GM21526 (cell line): ENCODE data around the gene PEX14.
"Not testable (repeated sequence)": the region's sequence is repeated elsewhere in the genome, so short reads cannot be mapped to it uniquely, and the experiment has no call there.

Source experiments
- ATAC-seq: cut with Tn5 transposase; IDR thresholded peaks from one replicate; pipeline ENCODE4 v1.9.1; 2021; ENCODE audit warnings: moderate library complexity; ENCODE audit not compliant: unreplicated experiment, low FRiP score

PEX14 gene

DNA sequence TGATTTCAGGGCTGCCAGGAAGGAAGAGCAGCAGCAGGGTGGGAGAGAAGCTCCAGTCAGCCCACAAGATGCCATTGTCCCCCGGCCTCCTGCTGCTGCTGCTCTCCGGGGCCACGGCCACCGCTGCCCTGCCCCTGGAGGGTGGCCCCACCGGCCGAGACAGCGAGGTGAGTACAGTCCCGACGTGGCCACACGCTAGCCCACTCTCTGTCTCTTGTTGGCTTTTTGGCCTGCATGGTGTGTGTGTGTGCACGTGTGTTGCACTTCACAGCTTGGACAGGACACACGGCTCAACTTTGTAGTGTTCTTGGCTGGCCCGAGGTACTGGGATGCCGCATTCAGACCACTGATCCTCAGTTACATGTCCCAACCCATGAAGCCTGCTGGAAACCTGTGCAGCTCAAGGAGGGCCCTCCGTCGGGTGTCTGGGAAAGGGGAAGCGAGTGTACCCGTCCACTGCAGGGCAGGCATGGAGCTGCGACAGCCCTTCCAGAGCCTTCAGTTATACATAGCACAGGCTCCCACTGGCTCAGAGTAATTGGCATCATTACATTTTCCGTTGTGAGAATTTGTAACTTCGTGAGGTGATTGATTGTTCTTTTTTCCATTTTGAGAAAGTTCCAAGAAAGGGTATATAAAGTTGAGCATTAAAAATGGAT lies 24.5 kb upstream of the PEX14 start:
- ATAC-seq = no peak

DNA sequence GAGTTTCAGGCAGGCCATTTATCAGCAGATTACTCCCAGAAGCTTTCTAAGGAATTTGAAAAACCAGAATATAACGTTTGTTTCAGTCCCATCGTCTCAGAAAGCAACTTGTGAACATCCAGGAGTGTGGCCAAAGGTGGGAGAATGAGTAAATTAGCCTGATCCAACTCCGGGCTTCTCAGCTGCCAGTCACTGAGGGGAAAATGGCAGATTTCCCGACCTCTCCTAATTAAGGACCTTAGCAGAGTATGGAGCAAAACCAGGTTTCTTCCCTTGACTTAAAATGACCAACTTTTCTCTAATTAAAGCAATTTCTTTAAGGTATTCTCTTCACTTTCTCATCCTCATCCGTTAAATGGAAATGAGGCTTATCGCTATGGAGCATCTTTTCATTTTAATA lies 23.9 kb upstream of the PEX14 start:
- no peak for ATAC-seq

GRCh38 chr1:10451287-10451686 lies 23.5 kb upstream of the PEX14 start:
- no peak for ATAC-seq

GRCh38 chr1:10456048-10456447 lies 18.7 kb upstream of the PEX14 start:
- no peak for ATAC-seq

- no peak for ATAC-seq
These were observed 18.1 kb upstream of the PEX14 start for GRCh38 chr1:10456661-10457060.

- ATAC-seq = not testable (repeated sequence)
These were observed 17.3 kb upstream of the PEX14 start for GRCh38 chr1:10457462-10457861.

DNA sequence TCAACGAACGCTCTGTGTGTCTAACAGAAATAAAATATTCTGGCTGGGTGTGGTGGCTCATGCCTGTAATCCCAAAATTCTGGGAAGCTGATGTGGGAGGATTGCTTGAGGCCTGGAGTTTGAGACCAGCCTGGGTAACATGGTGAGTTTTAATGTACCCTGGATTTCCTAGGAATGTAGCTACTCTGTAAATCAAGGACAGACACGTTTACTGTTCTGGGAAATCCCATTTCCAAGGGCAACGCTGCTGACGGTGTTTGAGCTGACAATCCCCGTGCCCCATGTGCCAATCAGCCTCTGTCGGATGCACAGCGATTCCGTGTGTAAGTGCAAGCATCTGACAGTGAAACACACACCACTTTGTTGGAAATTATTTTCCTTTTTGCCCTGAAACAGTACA lies 16.9 kb upstream of the PEX14 start:
- ATAC-seq = no peak

- no peak for ATAC-seq
These were observed 15.6 kb upstream of the PEX14 start for GRCh38 chr1:10459184-10459583.

DNA sequence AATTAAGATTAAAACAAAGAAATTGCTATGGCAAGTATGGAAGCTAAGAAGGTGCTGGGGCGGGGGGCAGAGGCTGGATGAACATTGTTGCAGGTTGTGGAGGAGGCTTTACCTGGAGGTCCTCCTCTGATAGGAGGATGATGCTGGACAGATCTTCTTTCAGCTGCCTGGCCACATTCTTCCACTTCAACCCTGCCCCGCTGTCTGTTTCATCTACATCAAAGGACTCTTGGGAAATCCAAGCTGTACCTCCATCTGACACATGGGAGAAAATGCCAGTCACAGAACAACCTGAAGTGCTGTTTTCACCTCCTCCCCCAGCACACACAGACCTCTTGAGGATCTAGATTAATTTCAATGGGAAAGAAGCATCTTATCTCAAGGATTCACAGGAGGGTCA lies 7.7 kb upstream of the PEX14 start:
- no peak for ATAC-seq

GRCh38 chr1:10470043-10470442 lies 4.7 kb upstream of the PEX14 start:
- no peak for ATAC-seq

DNA sequence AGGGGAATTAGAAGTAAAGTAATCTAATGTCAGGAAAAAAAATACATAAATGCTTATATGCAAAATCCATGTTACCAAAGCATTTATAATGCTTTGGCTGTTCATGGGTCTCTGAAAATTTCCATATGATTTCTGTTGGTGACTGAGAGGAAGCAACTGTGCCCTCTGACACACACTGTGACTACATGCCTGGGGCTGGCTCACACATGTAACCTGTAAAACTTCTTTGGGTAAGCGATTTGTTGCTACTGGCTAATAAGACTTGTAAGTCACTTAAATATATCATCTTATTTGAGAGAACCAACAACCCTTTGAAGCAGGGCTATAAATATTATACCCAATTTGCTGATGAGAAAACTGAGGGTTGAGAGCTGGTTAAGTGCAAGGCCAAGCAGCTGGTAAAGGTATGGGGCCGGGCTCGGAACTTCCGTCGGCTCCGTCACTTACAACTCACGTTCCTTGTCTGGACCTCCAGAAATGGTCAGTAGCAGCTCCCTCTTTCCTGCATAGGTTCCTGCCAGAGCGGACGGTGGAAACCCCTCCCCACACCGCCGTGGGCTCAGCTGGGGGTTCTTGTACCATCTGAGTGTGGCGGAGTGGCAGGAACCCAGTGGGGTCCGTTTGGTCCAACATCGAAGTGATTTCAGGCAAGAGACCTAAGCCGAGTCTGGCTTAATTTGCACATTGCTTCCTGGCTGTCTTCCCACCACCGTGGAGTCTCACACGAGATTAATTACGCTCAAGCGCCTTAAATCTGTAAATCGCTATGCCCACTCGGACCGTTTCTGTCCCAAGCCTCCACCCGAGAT lies 3.1 kb upstream of the PEX14 start:
- ATAC-seq = peak; percentile 5

DNA sequence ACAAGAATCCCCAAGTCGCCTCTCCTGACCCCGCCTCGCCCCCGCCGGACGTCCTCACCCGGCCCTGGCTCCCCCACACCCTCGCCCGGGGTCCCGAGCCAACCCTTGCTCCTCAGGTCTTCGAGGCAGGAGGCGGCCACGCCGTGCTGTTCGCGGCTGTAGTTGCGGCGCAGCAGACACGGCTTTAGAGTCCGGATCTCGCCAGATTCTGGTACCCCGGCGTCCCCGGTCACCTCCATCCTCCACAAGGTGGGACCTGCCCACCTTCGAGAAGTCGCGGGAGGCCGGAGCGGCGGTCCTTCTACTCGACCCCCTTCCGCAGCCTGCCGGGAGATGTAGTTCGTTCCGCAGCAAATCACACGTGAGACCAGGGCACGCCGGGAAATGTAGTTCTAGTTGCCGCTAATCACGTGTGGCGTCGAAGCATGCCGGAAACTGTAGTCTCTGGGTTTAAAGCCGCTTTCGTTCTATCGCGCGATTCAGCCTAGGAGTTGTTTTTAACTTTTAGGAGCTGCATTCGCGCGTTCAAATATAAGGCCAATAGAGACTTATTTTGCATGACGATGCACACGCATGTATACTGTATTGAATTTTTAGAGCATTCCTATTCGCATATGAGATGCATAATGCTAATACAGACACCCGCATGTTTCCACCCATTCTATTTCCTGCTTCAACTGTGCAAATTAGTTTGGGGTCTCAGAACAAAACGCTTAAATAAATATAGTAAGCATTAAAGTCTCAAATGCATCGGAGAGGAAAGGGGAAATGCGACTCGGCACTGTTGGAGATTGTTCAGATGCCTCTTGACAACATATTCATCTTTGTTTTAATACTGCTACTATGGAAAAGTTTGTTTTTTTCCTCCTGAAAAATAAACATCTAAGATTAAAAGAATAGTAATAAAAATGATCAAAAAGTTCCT lies 2.3 kb upstream of the PEX14 start, which contains the start of gene DFFA:
Gene DFFA (minus strand): TSS at position 310 of the 925 bp plus-strand sequence. CDS start 71 bp downstream, at position 239.
- ATAC-seq = peak; percentile 75

GRCh38 chr1:10473145-10473765 lies 1.5 kb upstream of the PEX14 start:
- ATAC-seq = no peak

GRCh38 chr1:10474309-10474612 lies 489 bp upstream of the PEX14 start:
- not testable (repeated sequence) for ATAC-seq

GRCh38 chr1:10475510-10475909 lies 760 bp downstream of the PEX14 start:
- ATAC-seq = no peak

DNA sequence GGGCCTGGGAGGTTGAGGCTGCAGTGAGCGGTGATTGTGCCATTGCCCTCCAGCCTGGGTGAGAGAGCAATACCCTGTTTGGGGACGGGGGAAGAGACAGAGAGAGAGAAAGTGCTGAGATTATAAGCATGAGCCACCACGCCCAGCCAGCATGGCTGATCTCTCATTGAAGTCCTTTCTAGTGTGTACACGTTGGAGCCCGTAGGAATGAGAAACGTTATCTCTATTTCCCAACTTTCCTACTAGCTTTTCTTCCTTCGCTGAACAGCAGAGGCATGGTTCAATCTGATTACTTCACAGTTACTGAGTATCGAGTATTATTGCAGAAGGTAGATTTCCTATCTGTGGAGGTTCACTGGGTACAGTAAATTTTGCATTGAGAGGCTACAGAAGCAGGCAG lies 4.5 kb downstream of the PEX14 start:
- ATAC-seq = no peak

- no peak for ATAC-seq
These were observed 5.9 kb downstream of the PEX14 start for GRCh38 chr1:10480614-10481013.

DNA sequence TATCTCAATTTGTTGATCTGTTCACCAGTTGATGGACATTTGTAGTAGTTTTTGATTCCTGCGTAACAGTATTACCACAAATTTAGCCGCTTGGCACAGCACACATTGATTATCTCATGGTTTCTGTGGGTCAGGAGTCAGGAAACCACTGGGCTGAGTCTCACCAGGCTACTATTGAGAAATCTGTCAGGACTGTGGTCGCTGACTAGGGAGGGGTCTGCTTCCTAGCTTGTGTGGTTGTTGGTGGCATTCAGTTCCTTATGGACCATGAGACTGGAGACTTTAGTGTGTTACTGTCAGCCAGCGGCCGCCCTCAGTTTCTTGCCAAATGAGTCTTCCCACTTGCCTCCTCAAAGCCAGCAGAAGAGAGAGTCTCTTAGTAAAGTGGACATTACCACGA lies 9.8 kb downstream of the PEX14 start:
- ATAC-seq = no peak

DNA sequence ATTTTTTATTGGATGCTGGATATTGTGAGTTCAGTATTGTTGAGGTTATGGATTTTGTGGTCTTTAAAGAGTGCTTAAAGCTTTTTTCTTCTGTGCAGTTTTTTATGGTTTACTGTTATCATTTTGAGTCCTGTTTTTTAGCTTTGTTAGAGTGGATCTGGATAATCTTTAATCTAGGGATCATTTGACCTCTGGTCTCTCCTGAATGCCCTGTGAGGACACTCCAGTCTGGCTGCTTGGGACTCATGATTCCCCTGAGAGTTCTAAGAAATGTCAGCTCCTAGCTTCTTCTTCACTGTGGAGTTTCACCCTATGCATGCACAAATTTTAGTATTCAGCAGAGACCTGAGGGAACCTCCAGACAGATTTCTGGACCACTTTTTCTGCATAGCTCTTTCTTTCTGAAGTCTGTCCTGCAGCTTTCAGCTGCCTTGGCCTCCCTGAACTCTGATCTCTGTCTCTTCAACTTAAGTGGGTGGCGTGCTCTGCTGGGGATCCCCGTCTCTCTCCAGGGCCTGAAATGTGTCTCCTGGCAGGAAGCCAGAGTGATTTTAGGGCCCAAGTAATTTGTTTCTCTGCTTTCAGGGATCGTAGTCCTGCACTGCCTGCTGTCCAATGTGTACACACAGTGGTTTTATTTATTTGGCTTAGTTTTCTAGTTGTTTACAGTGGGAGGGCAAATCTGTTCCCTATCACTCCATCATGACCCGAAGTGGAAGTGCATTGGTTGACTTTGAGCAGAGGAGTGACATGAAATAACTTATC lies 14.7 kb downstream of the PEX14 start:
- ATAC-seq = no peak
